Fibroblast of lung (primary cell): Measurements from ENCODE around the gene CNTNAP4.

Source experiments
- CTCF ChIP-seq, 2 donors: IDR thresholded peaks in 1 of 2; conservative IDR thresholded peaks in 1 of 2; 1 replicate in 1 of 2; 2 replicates in 1 of 2; pipeline ENCODE4 v1.5.1; 2011 to 2012; ENCODE audit warnings: low read length in 2 of 2, control low read depth in 1 of 2, inconsistent platforms in 1 of 2, low read depth in 1 of 2, mild to moderate bottlenecking in 1 of 2
- EZH2 ChIP-seq: IDR thresholded peaks from 2 replicates; pipeline ENCODE4 v1.5.1; 2012; ENCODE audit warnings: low read length, control low read depth, mild to moderate bottlenecking; ENCODE audit errors: missing control alignments

GRCh38 chr16:76237471-76237870 is 39.7 kb upstream of the CNTNAP4 start:
- no peak for TF ChIP-seq EZH2
- no peak for TF ChIP-seq CTCF (conservative IDR thresholded peaks at IDR 0.05 in 1 of 2, IDR thresholded peaks at IDR 0.05 in 1 of 2; ENCODE audit: low read depth in 1 of 2, low read length in 2 of 2)
